KMS-11 (cell line): Measurements from ENCODE around the gene CYRIA.

ENCODE experiments used
- H2AFZ ChIP-seq: fragments of 200-600 bp; sonication (generic); 2 replicates; pipeline ENCODE4 v1.6.1; 2016; ENCODE audit warnings: antibody characterized with exemption, mixed run types, low read depth
- H3K27ac ChIP-seq: fragments of 200-600 bp; sonication (generic); 2 replicates; pipeline ENCODE4 v1.6.1; 2016; ENCODE audit warnings: mild to moderate bottlenecking, mixed run types
- H3K27me3 ChIP-seq: fragments of 200-600 bp; sonication (generic); 2 replicates; pipeline ENCODE4 v1.6.1; 2017; ENCODE audit warnings: mild to moderate bottlenecking, low read depth, mixed run types, moderate library complexity; ENCODE audit not compliant: insufficient read depth
- H3K36me3 ChIP-seq: fragments of 200-600 bp; sonication (generic); 2 replicates; pipeline ENCODE4 v1.6.1; 2017; ENCODE audit warnings: mild to moderate bottlenecking, mixed run types; ENCODE audit not compliant: insufficient read depth
- H3K4me1 ChIP-seq: fragments of 200-600 bp; sonication (generic); 2 replicates; pipeline ENCODE4 v1.6.1; 2016; ENCODE audit warnings: mild to moderate bottlenecking, low read depth, mixed run types; ENCODE audit not compliant: poor library complexity, severe bottlenecking
- H3K4me2 ChIP-seq: fragments of 200-600 bp; sonication (generic); 2 replicates; pipeline ENCODE4 v1.7.0; 2016; ENCODE audit warnings: mild to moderate bottlenecking, mixed run types
- H3K4me3 ChIP-seq: fragments of 200-600 bp; sonication (generic); IDR thresholded peaks from 2 replicates; pipeline ENCODE4 v1.6.1; 2017; ENCODE audit warnings: low read depth, low read length, mixed read lengths; ENCODE audit not compliant: insufficient read depth
- H3K79me2 ChIP-seq: fragments of 200-600 bp; sonication (generic); 2 replicates; pipeline ENCODE4 v1.6.1; 2016; ENCODE audit warnings: low read depth, mixed run types; ENCODE audit not compliant: insufficient read depth
- H3K9ac ChIP-seq: fragments of 200-600 bp; sonication (generic); 2 replicates; pipeline ENCODE4 v1.6.1; 2016; ENCODE audit warnings: mild to moderate bottlenecking, mixed run types
- H4K20me1 ChIP-seq: fragments of 200-600 bp; sonication (generic); 2 replicates; pipeline ENCODE4 v1.6.1; 2016; ENCODE audit warnings: mild to moderate bottlenecking, mixed run types; ENCODE audit not compliant: insufficient read depth
- CTCF ChIP-seq: fragments of 200-600 bp; sonication (generic); conservative IDR thresholded peaks from 2 replicates; pipeline ENCODE4 v1.6.1; 2017; ENCODE audit warnings: low read depth, mild to moderate bottlenecking, antibody characterized with exemption, low read length, moderate library complexity, mixed read lengths

CYRIA gene

DNA sequence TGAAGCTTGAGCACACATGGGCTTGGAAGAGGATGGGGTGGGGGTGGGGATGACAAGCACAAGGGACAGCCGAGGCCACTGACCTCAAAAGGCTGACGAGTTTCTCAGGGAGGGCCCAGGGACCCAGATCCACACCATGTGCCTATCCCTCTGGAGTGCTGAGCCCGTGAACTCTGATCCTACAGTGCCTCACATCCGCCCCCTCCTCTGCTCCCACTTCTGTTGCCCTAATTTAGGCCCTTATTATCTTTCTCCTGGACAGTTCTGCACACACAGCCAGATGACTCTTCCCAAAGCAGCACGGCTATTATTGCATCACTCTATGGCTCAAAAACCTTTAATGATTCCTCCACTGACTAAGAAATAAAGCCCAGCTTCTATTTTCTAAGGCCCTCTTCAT lies 24.8 kb downstream of the CYRIA start:
- H3K9ac ChIP-seq = no peak overlapping the region
- H4K20me1 ChIP-seq = no peaks in the 10 kb centered on the region
- H3K79me2 ChIP-seq = no peaks in the 10 kb centered on the region
- no peaks in the 10 kb centered on the region for H3K4me1 ChIP-seq
- no peak overlapping the region for H2AFZ ChIP-seq
- H3K4me3 ChIP-seq = no peak overlapping the region
- no peaks in the 10 kb centered on the region for H3K27me3 ChIP-seq
- no peak overlapping the region for H3K27ac ChIP-seq
- no peak for TF ChIP-seq CTCF
- H3K36me3 ChIP-seq = no peaks in the 10 kb centered on the region
- H3K4me2 ChIP-seq = no peak overlapping the region

DNA sequence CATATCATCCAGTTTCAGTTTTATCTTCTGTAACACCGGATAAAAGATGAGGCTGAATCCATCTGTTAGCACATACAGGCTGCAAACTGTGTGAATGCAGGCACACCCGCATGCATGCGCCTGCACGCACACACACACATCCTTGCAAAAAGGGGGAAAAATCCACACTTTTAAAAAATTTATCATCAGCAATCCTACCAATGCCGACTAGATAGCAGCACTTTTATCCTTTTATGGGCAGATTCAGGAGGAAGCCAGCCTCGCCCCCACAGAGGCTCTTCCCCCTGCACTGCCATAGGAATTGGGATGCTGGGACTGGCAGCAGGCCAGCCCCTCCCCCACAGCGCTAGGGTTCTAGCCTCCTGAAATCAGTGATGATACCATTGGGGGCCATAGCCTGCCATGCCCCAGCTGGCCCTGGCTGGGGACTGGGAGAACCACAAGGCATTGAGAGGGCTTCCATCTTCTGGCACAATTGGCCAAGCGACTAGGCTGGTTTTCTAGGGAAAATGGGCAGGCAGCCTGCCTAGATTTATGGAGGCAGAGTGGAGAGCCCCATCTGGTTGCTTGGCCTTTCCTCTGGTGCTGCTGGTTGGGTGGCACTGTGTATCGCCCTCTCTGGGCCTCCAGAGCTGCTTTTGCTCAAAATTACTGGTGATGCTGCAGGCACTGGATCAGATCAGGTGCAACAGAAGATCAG lies 25.5 kb downstream of the CYRIA start:
- Histone ChIP-seq H3K4me2 (no peak overlapping the region), H3K4me1 (no peaks in the 10 kb centered on the region), H3K79me2 (no peaks in the 10 kb centered on the region), H3K36me3 (no peaks in the 10 kb centered on the region), H3K4me3 (no peak overlapping the region), H3K9ac (no peak overlapping the region), H4K20me1 (no peaks in the 10 kb centered on the region), H2AFZ (no peak overlapping the region), H3K27me3 (no peaks in the 10 kb centered on the region), H3K27ac (no peak overlapping the region)
- TF ChIP-seq CTCF = no peak

GRCh38 chr2:16639431-16639830 lies 26.2 kb downstream of the CYRIA start:
- Histone ChIP-seq H3K79me2 (no peaks in the 10 kb centered on the region), H2AFZ (no peak overlapping the region), H3K36me3 (no peaks in the 10 kb centered on the region), H3K9ac (no peak overlapping the region), H3K27me3 (no peaks in the 10 kb centered on the region), H4K20me1 (no peaks in the 10 kb centered on the region), H3K4me1 (no peaks in the 10 kb centered on the region), H3K4me2 (no peak overlapping the region), H3K4me3 (no peak overlapping the region), H3K27ac (no peak overlapping the region)
- no peak for TF ChIP-seq CTCF

GRCh38 chr2:16638946-16639345 lies 26.7 kb downstream of the CYRIA start:
- TF ChIP-seq CTCF = no peak
- no peaks in the 10 kb centered on the region for H3K4me1 ChIP-seq
- no peak overlapping the region for H3K9ac ChIP-seq
- no peaks in the 10 kb centered on the region for H3K36me3 ChIP-seq
- H3K79me2 ChIP-seq = no peaks in the 10 kb centered on the region
- no peak overlapping the region for H3K4me2 ChIP-seq
- H3K27me3 ChIP-seq = no peaks in the 10 kb centered on the region
- H3K27ac ChIP-seq = no peak overlapping the region
- H3K4me3 ChIP-seq = no peak overlapping the region
- no peaks in the 10 kb centered on the region for H4K20me1 ChIP-seq
- no peak overlapping the region for H2AFZ ChIP-seq
